GM23338 (cell line): ENCODE data around the gene HTT. TPM values are rescaled to one million over a fixed set of nuclear protein-coding genes. Genes with fewer than 3 reads are reported as not detected.

Experiments used
- ATAC-seq: fragments of 200-7000 bp; cut with Tn5 transposase; 3 replicates; pipeline ENCODE4 v1.9.1; 2020
- DNase-seq: peaks from one replicate; pipeline ENCODE4 v3.0.0-alpha.2; 2015; ENCODE audit warnings: low spot score
- H2AFZ ChIP-seq: fragments of 200-600 bp; sonication (generic); 2 replicates; pipeline ENCODE4 v1.8.0; 2016; ENCODE audit warnings: antibody characterized with exemption, mild to moderate bottlenecking, moderate library complexity
- H3F3A ChIP-seq: fragments of 200-600 bp; sonication (generic); replicated peaks from 2 replicates; pipeline ENCODE4 v1.8.0; 2017; ENCODE audit warnings: antibody characterized with exemption, mixed run types, low read depth
- H3K27ac ChIP-seq: fragments of 200-600 bp; sonication (generic); 2 replicates; pipeline ENCODE4 v1.6.1; 2016; ENCODE audit warnings: low read depth
- H3K27me3 ChIP-seq: fragments of 200-600 bp; sonication (generic); 2 replicates; pipeline ENCODE4 v1.8.0; 2016; ENCODE audit warnings: mild to moderate bottlenecking, mixed run types, moderate library complexity; ENCODE audit not compliant: insufficient read depth
- H3K36me3 ChIP-seq: fragments of 200-600 bp; sonication (generic); 2 replicates; pipeline ENCODE4 v1.8.0; 2016; ENCODE audit warnings: mild to moderate bottlenecking; ENCODE audit not compliant: insufficient read depth
- H3K4me1 ChIP-seq: fragments of 200-600 bp; sonication (generic); 2 replicates; pipeline ENCODE4 v1.8.0; 2016; ENCODE audit warnings: mild to moderate bottlenecking, moderate library complexity; ENCODE audit not compliant: insufficient read depth
- H3K4me2 ChIP-seq: fragments of 200-600 bp; sonication (generic); 2 replicates; pipeline ENCODE4 v1.7.1; 2017; ENCODE audit warnings: mixed run types
- H3K4me3 ChIP-seq: fragments of 200-600 bp; sonication (generic); 2 replicates; pipeline ENCODE4 v1.6.1; 2016; ENCODE audit warnings: mixed run types
- H3K79me2 ChIP-seq: fragments of 200-600 bp; sonication (generic); replicated peaks from 2 replicates; pipeline ENCODE4 v1.8.0; 2017; ENCODE audit warnings: mild to moderate bottlenecking; ENCODE audit not compliant: insufficient read depth
- H3K9me2 ChIP-seq: fragments of 200-600 bp; sonication (generic); 2 replicates; pipeline ENCODE4 v1.8.0; 2017; ENCODE audit not compliant: insufficient read depth
- H4K20me1 ChIP-seq: fragments of 200-600 bp; sonication (generic); replicated peaks from 2 replicates; pipeline ENCODE4 v1.8.0; 2017; ENCODE audit warnings: mild to moderate bottlenecking; ENCODE audit not compliant: insufficient read depth
- H3K27ac Mint-ChIP-seq: 2 replicates; pipeline ENCODE4 v1.8.0; 2020; ENCODE audit warnings: inconsistent platforms, mild to moderate bottlenecking, moderate library complexity, mixed read lengths
- H3K27me3 Mint-ChIP-seq: 3 replicates; pipeline ENCODE4 v1.8.0; 2022; ENCODE audit warnings: low read depth, mild to moderate bottlenecking, moderate library complexity, mixed read lengths, inconsistent platforms; ENCODE audit not compliant: insufficient read depth, poor library complexity
- H3K36me3 Mint-ChIP-seq: 3 replicates; pipeline ENCODE4 v1.8.0; 2021; ENCODE audit warnings: low read depth, mild to moderate bottlenecking, inconsistent platforms, moderate library complexity, mixed read lengths
- H3K4me1 Mint-ChIP-seq: 3 replicates; pipeline ENCODE4 v1.8.0; 2020; ENCODE audit warnings: mild to moderate bottlenecking, inconsistent platforms, mixed read lengths
- H3K4me3 Mint-ChIP-seq: 3 replicates; pipeline ENCODE4 v1.8.0; 2021; ENCODE audit warnings: moderate library complexity, mild to moderate bottlenecking, inconsistent platforms, mixed read lengths
- H3K9me3 Mint-ChIP-seq: 3 replicates; pipeline ENCODE4 v1.8.0; 2020; ENCODE audit warnings: moderate library complexity, mild to moderate bottlenecking, inconsistent platforms, mixed read lengths
- CREB1 ChIP-seq: fragments of 250-450 bp; sonication (Bioruptor Pico); IDR thresholded peaks from 2 replicates; pipeline ENCODE4 v1.5.0; 2020; ENCODE audit warnings: low read depth, mild to moderate bottlenecking, moderate library complexity
- EZH2 ChIP-seq: fragments of 200-600 bp; sonication (generic); IDR thresholded peaks from one replicate; pipeline ENCODE4 v1.8.0; 2017; ENCODE audit warnings: antibody characterized with exemption, mild to moderate bottlenecking, low read depth; ENCODE audit not compliant: unreplicated experiment
- EZH2phosphoT487 ChIP-seq: fragments of 200-600 bp; sonication (generic); IDR thresholded peaks from one replicate; pipeline ENCODE4 v1.8.1; 2018; ENCODE audit warnings: antibody characterized with exemption; ENCODE audit not compliant: unreplicated experiment
- JUNB ChIP-seq: IDR thresholded peaks from one replicate; pipeline ENCODE4 v1.6.1; 2016; ENCODE audit warnings: antibody characterized with exemption; ENCODE audit not compliant: unreplicated experiment
- NANOG ChIP-seq: IDR thresholded peaks from 2 replicates; pipeline ENCODE4 v1.6.1; 2016; ENCODE audit warnings: antibody characterized with exemption, borderline replicate concordance
- POLR2AphosphoS5 ChIP-seq: IDR thresholded peaks from 2 replicates; pipeline ENCODE4 v1.6.1; 2016; ENCODE audit warnings: antibody characterized with exemption, low read depth
- STAT1 ChIP-seq: IDR thresholded peaks from one replicate; pipeline ENCODE4 v1.6.1; 2016; ENCODE audit warnings: antibody characterized with exemption; ENCODE audit not compliant: unreplicated experiment
- ZNF114 ChIP-seq: fragments of 250-450 bp; sonication (Bioruptor Pico); IDR thresholded peaks from 2 replicates; pipeline ENCODE4 v1.5.0; 2020; ENCODE audit warnings: mild to moderate bottlenecking, moderate library complexity
- ZNF331 ChIP-seq: fragments of 250-450 bp; sonication (Bioruptor Pico); IDR thresholded peaks from 2 replicates; pipeline ENCODE4 v1.5.0; 2020; ENCODE audit warnings: low read depth, mild to moderate bottlenecking, moderate library complexity
- polyA plus RNA-seq: library from polyadenylated mRNA; unstranded; fragments of >200 nt; fragmentation: Nextera tagmentation; extraction: Ambion mirVana; gene quantifications from 2 replicates; pipeline ENCODE4 v1.2.1, GENCODE V29; 2016
- total RNA-seq: library from RNA; depleted of rRNA; stranded (reverse); fragments of >200 nt; shearing (Covaris generic); gene quantifications from 2 replicates; pipeline ENCODE4 v1.2.3, GENCODE V29; 2014
- TF ChIP-seq, protein P1 (sequence below): IDR thresholded peaks from one replicate; pipeline ENCODE4 v1.6.1; 2018; ENCODE audit warnings: antibody characterized with exemption; ENCODE audit not compliant: unreplicated experiment
- TF ChIP-seq, protein P2 (sequence below), 2 experiments: fragments of 200-600 bp in 1 of 2; sonication (generic) in 1 of 2; conservative IDR thresholded peaks; 2 replicates each; pipeline versions ENCODE4 v1.5.1 to v1.6.1; 2016 to 2017; ENCODE audit warnings: antibody characterized with exemption in 2 of 2, low read depth in 2 of 2, mild to moderate bottlenecking in 2 of 2, moderate library complexity in 1 of 2
- TF ChIP-seq, protein P3 (sequence below): IDR thresholded peaks from 2 replicates; pipeline ENCODE4 v1.6.1; 2016; ENCODE audit warnings: antibody characterized with exemption
- TF ChIP-seq, protein P4 (sequence below): fragments of 250-450 bp; sonication (Bioruptor Pico); IDR thresholded peaks from 2 replicates; pipeline ENCODE4 v1.5.0; 2020; ENCODE audit warnings: mild to moderate bottlenecking, moderate library complexity

HTT gene
- total and polyA plus RNA-seq, 2 experiments from 2014 or later = 26.6 to 67.7 TPM

DNA sequence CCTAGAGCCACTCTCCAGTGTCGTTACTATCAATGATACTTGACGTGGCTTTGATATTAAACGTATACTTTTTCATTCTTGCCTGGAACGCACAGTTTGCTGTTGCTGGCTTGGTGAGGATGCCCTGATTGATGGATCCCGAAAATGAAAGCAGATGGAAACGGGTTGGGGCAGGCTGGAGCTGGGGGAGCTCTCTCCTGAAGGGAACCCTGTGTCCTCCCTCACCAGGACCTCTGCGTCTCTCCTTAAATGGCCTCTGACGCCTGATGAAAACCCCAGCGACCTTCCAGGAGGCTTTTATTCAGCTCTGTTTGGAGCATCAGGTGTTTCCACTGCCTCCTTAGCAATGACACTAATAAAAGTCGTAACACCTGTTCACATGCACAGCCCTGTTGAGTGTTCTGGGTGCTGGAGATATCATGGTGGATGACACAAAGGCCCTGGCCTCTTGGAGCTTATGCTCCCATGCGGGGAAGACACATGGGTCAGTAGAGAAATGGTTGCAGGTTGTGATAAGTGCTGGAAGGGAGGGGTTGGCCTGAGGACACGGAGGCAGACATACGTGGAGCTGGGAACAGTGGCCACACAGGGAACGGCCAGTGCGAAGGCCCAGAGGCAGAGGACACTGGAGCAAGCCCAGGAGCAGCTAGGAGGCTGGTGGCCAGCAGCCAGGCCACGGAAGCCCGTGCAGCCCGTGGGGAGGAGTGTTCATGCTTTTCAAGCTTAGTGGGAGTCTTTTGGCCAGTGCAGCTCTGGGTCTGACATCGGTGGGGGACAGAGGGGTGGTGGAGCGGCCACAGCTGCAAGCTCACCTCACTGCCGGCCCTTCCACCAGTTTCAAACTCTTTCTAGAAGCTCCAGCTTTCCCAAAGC is 182.0 kb downstream of the HTT start:
- Mint-ChIP-seq H3K9me3 (no peaks in the 10 kb centered on the region; the same call in 2 of the 3 replicates), H3K4me3 (no peak overlapping the region), H3K4me1 (no peaks in the 10 kb centered on the region; the same call in 2 of the 3 replicates), H3K36me3 (no peaks in the 10 kb centered on the region; the same call in 2 of the 3 replicates), H3K27me3 (peaks cover 4% of the 10 kb centered on the region), H3K27ac (no peak overlapping the region)
- Histone ChIP-seq H3K27ac (no peak overlapping the region), H3K9me2 (no peaks in the 10 kb centered on the region), H4K20me1 (no peaks in the 10 kb centered on the region), H2AFZ (no peak overlapping the region), H3K79me2 (no peaks in the 10 kb centered on the region), H3K27me3 (no peaks in the 10 kb centered on the region), H3K4me3 (no peak overlapping the region), H3K4me2 (no peak overlapping the region), H3K4me1 (no peaks in the 10 kb centered on the region), H3F3A (no peaks in the 10 kb centered on the region), H3K36me3 (no peaks in the 10 kb centered on the region)
- ATAC-seq (no peak), DNase-seq (no peak)
- TF ChIP-seq EZH2 = no peak
- TF ChIP-seq, protein P1, sequence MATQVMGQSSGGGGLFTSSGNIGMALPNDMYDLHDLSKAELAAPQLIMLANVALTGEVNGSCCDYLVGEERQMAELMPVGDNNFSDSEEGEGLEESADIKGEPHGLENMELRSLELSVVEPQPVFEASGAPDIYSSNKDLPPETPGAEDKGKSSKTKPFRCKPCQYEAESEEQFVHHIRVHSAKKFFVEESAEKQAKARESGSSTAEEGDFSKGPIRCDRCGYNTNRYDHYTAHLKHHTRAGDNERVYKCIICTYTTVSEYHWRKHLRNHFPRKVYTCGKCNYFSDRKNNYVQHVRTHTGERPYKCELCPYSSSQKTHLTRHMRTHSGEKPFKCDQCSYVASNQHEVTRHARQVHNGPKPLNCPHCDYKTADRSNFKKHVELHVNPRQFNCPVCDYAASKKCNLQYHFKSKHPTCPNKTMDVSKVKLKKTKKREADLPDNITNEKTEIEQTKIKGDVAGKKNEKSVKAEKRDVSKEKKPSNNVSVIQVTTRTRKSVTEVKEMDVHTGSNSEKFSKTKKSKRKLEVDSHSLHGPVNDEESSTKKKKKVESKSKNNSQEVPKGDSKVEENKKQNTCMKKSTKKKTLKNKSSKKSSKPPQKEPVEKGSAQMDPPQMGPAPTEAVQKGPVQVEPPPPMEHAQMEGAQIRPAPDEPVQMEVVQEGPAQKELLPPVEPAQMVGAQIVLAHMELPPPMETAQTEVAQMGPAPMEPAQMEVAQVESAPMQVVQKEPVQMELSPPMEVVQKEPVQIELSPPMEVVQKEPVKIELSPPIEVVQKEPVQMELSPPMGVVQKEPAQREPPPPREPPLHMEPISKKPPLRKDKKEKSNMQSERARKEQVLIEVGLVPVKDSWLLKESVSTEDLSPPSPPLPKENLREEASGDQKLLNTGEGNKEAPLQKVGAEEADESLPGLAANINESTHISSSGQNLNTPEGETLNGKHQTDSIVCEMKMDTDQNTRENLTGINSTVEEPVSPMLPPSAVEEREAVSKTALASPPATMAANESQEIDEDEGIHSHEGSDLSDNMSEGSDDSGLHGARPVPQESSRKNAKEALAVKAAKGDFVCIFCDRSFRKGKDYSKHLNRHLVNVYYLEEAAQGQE = no peak
- no peak for TF ChIP-seq ZNF331 (CRISPR knock-in tag)
- TF ChIP-seq STAT1 = no peak
- no peak for TF ChIP-seq CREB1
- no peak for TF ChIP-seq POLR2AphosphoS5
- TF ChIP-seq JUNB = no peak
- no peak for TF ChIP-seq EZH2phosphoT487
- TF ChIP-seq, protein P2, sequence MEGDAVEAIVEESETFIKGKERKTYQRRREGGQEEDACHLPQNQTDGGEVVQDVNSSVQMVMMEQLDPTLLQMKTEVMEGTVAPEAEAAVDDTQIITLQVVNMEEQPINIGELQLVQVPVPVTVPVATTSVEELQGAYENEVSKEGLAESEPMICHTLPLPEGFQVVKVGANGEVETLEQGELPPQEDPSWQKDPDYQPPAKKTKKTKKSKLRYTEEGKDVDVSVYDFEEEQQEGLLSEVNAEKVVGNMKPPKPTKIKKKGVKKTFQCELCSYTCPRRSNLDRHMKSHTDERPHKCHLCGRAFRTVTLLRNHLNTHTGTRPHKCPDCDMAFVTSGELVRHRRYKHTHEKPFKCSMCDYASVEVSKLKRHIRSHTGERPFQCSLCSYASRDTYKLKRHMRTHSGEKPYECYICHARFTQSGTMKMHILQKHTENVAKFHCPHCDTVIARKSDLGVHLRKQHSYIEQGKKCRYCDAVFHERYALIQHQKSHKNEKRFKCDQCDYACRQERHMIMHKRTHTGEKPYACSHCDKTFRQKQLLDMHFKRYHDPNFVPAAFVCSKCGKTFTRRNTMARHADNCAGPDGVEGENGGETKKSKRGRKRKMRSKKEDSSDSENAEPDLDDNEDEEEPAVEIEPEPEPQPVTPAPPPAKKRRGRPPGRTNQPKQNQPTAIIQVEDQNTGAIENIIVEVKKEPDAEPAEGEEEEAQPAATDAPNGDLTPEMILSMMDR (conservative IDR thresholded peaks at IDR 0.05; ENCODE audit: low read depth in 2 of 2) = no peak
- no peak for TF ChIP-seq NANOG
- TF ChIP-seq, protein P3, sequence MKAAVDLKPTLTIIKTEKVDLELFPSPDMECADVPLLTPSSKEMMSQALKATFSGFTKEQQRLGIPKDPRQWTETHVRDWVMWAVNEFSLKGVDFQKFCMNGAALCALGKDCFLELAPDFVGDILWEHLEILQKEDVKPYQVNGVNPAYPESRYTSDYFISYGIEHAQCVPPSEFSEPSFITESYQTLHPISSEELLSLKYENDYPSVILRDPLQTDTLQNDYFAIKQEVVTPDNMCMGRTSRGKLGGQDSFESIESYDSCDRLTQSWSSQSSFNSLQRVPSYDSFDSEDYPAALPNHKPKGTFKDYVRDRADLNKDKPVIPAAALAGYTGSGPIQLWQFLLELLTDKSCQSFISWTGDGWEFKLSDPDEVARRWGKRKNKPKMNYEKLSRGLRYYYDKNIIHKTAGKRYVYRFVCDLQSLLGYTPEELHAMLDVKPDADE = no peak
- TF ChIP-seq ZNF114 = no peak
- TF ChIP-seq, protein P4, sequence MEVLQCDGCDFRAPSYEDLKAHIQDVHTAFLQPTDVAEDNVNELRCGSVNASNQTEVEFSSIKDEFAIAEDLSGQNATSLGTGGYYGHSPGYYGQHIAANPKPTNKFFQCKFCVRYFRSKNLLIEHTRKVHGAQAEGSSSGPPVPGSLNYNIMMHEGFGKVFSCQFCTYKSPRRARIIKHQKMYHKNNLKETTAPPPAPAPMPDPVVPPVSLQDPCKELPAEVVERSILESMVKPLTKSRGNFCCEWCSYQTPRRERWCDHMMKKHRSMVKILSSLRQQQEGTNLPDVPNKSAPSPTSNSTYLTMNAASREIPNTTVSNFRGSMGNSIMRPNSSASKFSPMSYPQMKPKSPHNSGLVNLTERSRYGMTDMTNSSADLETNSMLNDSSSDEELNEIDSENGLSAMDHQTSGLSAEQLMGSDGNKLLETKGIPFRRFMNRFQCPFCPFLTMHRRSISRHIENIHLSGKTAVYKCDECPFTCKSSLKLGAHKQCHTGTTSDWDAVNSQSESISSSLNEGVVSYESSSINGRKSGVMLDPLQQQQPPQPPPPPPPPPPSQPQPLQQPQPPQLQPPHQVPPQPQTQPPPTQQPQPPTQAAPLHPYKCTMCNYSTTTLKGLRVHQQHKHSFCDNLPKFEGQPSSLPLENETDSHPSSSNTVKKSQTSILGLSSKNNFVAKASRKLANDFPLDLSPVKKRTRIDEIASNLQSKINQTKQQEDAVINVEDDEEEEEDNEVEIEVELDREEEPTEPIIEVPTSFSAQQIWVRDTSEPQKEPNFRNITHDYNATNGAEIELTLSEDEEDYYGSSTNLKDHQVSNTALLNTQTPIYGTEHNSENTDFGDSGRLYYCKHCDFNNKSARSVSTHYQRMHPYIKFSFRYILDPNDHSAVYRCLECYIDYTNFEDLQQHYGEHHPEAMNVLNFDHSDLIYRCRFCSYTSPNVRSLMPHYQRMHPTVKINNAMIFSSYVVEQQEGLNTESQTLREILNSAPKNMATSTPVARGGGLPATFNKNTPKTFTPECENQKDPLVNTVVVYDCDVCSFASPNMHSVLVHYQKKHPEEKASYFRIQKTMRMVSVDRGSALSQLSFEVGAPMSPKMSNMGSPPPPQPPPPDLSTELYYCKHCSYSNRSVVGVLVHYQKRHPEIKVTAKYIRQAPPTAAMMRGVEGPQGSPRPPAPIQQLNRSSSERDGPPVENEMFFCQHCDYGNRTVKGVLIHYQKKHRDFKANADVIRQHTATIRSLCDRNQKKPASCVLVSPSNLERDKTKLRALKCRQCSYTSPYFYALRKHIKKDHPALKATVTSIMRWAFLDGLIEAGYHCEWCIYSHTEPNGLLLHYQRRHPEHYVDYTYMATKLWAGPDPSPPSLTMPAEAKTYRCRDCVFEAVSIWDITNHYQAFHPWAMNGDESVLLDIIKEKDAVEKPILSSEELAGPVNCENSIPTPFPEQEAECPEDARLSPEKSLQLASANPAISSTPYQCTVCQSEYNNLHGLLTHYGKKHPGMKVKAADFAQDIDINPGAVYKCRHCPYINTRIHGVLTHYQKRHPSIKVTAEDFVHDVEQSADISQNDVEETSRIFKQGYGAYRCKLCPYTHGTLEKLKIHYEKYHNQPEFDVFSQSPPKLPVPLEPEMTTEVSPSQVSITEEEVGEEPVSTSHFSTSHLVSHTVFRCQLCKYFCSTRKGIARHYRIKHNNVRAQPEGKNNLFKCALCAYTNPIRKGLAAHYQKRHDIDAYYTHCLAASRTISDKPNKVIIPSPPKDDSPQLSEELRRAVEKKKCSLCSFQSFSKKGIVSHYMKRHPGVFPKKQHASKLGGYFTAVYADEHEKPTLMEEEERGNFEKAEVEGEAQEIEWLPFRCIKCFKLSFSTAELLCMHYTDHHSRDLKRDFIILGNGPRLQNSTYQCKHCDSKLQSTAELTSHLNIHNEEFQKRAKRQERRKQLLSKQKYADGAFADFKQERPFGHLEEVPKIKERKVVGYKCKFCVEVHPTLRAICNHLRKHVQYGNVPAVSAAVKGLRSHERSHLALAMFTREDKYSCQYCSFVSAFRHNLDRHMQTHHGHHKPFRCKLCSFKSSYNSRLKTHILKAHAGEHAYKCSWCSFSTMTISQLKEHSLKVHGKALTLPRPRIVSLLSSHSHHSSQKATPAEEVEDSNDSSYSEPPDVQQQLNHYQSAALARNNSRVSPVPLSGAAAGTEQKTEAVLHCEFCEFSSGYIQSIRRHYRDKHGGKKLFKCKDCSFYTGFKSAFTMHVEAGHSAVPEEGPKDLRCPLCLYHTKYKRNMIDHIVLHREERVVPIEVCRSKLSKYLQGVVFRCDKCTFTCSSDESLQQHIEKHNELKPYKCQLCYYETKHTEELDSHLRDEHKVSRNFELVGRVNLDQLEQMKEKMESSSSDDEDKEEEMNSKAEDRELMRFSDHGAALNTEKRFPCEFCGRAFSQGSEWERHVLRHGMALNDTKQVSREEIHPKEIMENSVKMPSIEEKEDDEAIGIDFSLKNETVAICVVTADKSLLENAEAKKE (CRISPR knock-in tag) = no peak
